Thyroid gland (tissue), 4 donors: ENCODE results near the gene KLF3.

Source experiments
- CTCF ChIP-seq, 6 experiments: fragments of 200-600 bp in 3 of 6; fragments of 450-650 bp in 3 of 6; sonication (generic) in 3 of 6; IDR thresholded peaks; one replicate each; pipeline ENCODE4 v1.5.1; 2016 to 2019; ENCODE audit warnings: antibody characterized with exemption in 6 of 6, mild to moderate bottlenecking in 2 of 6, inconsistent platforms in 1 of 6, moderate library complexity in 1 of 6
- POLR2A ChIP-seq, 2 donors: fragments of 450-650 bp; IDR thresholded peaks; one replicate each; pipeline ENCODE4 v1.6.1; 2017; ENCODE audit warnings: antibody characterized with exemption in 2 of 2, mild to moderate bottlenecking in 2 of 2, moderate library complexity in 1 of 2

- no peak for TF ChIP-seq CTCF (IDR thresholded peaks at IDR 0.05)
- TF ChIP-seq POLR2A (IDR thresholded peaks at IDR 0.05), result no peak
These were observed 3.2 kb upstream of the KLF3 start for GRCh38 chr4:38660838-38661237.
